CD4-positive, alpha-beta T cell (primary cell): ENCODE data around the gene APLP2. TPM values are rescaled to one million over a fixed set of nuclear protein-coding genes. Genes with fewer than 3 reads are reported as not detected.
A peak's percentile ranks its signal among the peaks of the same experiment; 100 is the strongest.

Experiments
- ATAC-seq: fragments of 200-7000 bp; cut with Tn5 transposase; one replicate; pipeline ENCODE4 v1.10.0; 2022; ENCODE audit warnings: mild to moderate bottlenecking; ENCODE audit not compliant: poor library complexity
- CTCF ChIA-PET: fragments of 350-600 bp; sonication (Branson Sonifier 250); formaldehyde crosslinking; loops from one replicate; lab custom pipeline; 2021; ENCODE audit warnings: antibody characterized with exemption, inconsistent platforms; lab: Charles Lee
- POLR2A ChIA-PET: fragments of 350-600 bp; sonication (Branson Sonifier 250); formaldehyde crosslinking; loops from one replicate; lab custom pipeline; 2021; ENCODE audit warnings: antibody characterized with exemption, inconsistent platforms; lab: Charles Lee
- DNase-seq, 14 experiments: peaks; one replicate each; pipeline ENCODE4 v3.0.0-alpha.2; 2013 to 2020; ENCODE audit warnings: mixed read lengths in 2 of 14
- H3K27ac ChIP-seq, 2 donors: one replicate each; pipeline versions ENCODE4 v1.5.1 to v1.7.0; 2013; ENCODE audit warnings: low read length in 2 of 2, low read depth in 1 of 2, mild to moderate bottlenecking in 1 of 2
- H3K27me3 ChIP-seq, 2 experiments: 1 replicate in 1 of 2; 2 replicates in 1 of 2; pipeline versions ENCODE4 v1.6.1 to v1.7.0; 2013; ENCODE audit warnings: low read length in 2 of 2, control low read depth in 1 of 2, mild to moderate bottlenecking in 1 of 2, moderate library complexity in 1 of 2; ENCODE audit not compliant: insufficient read depth in 2 of 2, control insufficient read depth in 1 of 2
- H3K36me3 ChIP-seq: one replicate; pipeline ENCODE4 v1.6.1; 2013; ENCODE audit warnings: low read length, control low read depth; ENCODE audit not compliant: insufficient read depth
- H3K4me1 ChIP-seq: one replicate; pipeline ENCODE4 v1.6.1; 2013; ENCODE audit warnings: low read length, control low read depth; ENCODE audit not compliant: insufficient read depth
- H3K4me3 ChIP-seq: one replicate; pipeline ENCODE4 v1.5.1; 2013; ENCODE audit warnings: mild to moderate bottlenecking, low read length, moderate library complexity
- H3K9me3 ChIP-seq, 2 experiments: 1 replicate in 1 of 2; 2 replicates in 1 of 2; pipeline versions ENCODE4 v1.6.1 to v1.7.0; 2013; ENCODE audit warnings: low read length in 2 of 2, mild to moderate bottlenecking in 2 of 2, control low read depth in 1 of 2, moderate library complexity in 1 of 2; ENCODE audit not compliant: control insufficient read depth in 1 of 2, insufficient read depth in 1 of 2
- H3K27ac Mint-ChIP-seq: one replicate; pipeline ENCODE4 v1.8.0; 2020; ENCODE audit warnings: mixed read lengths
- H3K27me3 Mint-ChIP-seq: one replicate; pipeline ENCODE4 v1.8.0; 2021; ENCODE audit warnings: mixed read lengths
- H3K36me3 Mint-ChIP-seq: one replicate; pipeline ENCODE4 v1.8.0; 2021; ENCODE audit warnings: low read depth, mixed read lengths
- H3K4me1 Mint-ChIP-seq: one replicate; pipeline ENCODE4 v1.8.0; 2021; ENCODE audit warnings: low read depth, mixed read lengths
- H3K4me3 Mint-ChIP-seq: one replicate; pipeline ENCODE4 v1.8.0; 2020; ENCODE audit warnings: mild to moderate bottlenecking, mixed read lengths
- H3K9me3 Mint-ChIP-seq: one replicate; pipeline ENCODE4 v1.8.0; 2020; ENCODE audit warnings: mixed read lengths
- intact Hi-C, 2 experiments: fragments of 100-400 bp; cut with DNase I in 1 of 2; cut with micrococcal nuclease in 1 of 2; formaldehyde crosslinking; loops; one replicate each; pipeline versions ENCODE4 v1.15.1 to v1.9.0; 2023 to 2025; cut with DNase I, micrococcal nuclease
- total RNA-seq, 174 experiments: library from RNA in 2 of 174; stranded (reverse) in 2 of 174; gene quantifications; one replicate each; pipeline ENCODE4 v1.2.3 and lab custom pipeline; 2021 to 2026
- TF ChIP-seq, protein P1 (sequence below): fragments of 200-600 bp; IDR thresholded peaks from one replicate; pipeline ENCODE4 v1.8.0; 2022; ENCODE audit warnings: antibody characterized with exemption, mild to moderate bottlenecking

Gene APLP2
- total RNA-seq, 2 experiments from 2014 or later: 28.8 to 29.5 TPM

DNA sequence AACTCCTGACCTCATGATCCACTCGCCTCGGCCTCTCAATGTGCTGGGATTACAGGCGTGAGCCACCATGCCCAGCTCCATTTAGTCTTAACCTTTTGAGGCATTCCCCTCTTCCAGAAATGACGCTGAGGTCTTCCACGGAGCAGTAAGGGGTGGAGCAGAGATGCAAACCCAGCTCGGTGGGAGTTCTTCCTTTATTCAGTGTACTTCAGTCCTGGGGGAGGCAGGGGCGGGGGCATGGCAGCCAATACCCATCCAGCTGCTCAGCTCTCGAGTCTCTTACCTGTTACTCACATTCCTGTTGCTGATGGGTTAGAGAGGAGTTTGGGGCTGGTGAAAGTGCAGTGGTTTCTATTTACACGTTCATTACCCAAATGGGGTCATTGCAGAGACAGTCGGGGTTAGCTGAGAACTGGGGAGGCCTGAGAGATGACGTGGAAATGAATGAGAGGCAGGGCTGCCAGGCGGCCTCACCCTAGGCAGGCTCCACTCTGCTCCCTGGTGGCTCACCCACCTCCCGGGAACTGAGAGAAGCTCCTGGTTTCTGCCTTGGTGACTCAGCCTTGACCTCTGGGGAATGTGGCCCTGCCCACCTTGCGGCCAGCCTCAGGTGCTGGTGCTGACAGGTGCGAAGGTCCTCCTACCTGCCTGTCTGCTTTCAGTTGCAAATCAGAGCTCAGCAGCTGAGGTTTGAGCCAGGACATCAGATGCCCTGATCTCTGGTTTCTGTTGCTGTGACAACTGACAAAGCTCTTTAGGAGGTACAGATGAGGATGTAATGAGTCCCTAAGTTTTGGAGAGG is 76.5 kb downstream of the APLP2 start:
- Mint-ChIP-seq H3K27ac (peak overlapping the region; percentile 27), H3K4me3 (no peak overlapping the region), H3K4me1 (peaks cover 25% of the 10 kb centered on the region), H3K9me3 (no peaks in the 10 kb centered on the region), H3K36me3 (peaks cover 29% of the 10 kb centered on the region), H3K27me3 (no peaks in the 10 kb centered on the region)
- DNase-seq (peak in 3 of 14 experiments; percentile 5 to 48 (median 30)), ATAC-seq (peak; percentile 21)
- Histone ChIP-seq H3K27ac (peak overlapping the region in 1 of 2 donors; percentile 44), H3K27me3 (peaks cover 0 to 2% of the 10 kb centered on the region in 2 experiments), H3K4me3 (no peak overlapping the region), H3K4me1 (peaks cover 16% of the 10 kb centered on the region), H3K9me3 (no peaks in the 10 kb centered on the region), H3K36me3 (peaks cover 15% of the 10 kb centered on the region)
- ChIA-PET POLR2A (interaction anchor here (0.5 to 0.9 kb wide), 2 partner anchors 222 to 943 kb away, joined by 4 read pairs; no protein-coding TSS in a partner anchor), CTCF (interaction anchor here (0.7 to 1.8 kb wide), 2 partner anchors 12 to 154 kb away, joined by 3 to 4 read pairs; no protein-coding TSS in a partner anchor)
- intact Hi-C loops: no loop called here
- TF ChIP-seq, protein P1, sequence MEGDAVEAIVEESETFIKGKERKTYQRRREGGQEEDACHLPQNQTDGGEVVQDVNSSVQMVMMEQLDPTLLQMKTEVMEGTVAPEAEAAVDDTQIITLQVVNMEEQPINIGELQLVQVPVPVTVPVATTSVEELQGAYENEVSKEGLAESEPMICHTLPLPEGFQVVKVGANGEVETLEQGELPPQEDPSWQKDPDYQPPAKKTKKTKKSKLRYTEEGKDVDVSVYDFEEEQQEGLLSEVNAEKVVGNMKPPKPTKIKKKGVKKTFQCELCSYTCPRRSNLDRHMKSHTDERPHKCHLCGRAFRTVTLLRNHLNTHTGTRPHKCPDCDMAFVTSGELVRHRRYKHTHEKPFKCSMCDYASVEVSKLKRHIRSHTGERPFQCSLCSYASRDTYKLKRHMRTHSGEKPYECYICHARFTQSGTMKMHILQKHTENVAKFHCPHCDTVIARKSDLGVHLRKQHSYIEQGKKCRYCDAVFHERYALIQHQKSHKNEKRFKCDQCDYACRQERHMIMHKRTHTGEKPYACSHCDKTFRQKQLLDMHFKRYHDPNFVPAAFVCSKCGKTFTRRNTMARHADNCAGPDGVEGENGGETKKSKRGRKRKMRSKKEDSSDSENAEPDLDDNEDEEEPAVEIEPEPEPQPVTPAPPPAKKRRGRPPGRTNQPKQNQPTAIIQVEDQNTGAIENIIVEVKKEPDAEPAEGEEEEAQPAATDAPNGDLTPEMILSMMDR: no peak

DNA sequence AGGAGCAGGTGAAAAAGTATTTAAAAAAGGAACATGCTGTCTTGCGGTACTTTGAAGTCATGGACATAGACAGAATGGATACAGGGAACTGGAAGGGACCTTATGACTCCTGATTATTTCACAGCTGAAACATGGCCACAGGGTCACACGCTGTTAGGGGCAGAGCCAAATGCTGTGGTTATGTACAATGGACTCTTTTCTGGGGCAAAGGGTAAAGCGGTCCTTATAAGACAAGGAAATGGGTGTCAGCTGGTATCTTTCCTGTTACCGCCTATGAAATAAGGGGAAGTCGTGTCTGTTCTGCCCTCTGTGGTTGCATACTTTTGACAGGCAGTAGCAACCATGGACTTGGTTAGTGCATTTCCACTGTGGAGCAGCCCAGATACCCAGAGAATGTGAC is 77.1 kb downstream of the APLP2 start:
- H3K36me3 ChIP-seq: peaks cover 12% of the 10 kb centered on the region
- H3K4me3 ChIP-seq: no peak overlapping the region
- ChIA-PET POLR2A (interaction anchor here (0.9 kb wide), 1 partner anchor 223 kb away, joined by 4 read pairs; no protein-coding TSS in a partner anchor), CTCF (interaction anchor here (0.7 to 1.8 kb wide), 2 partner anchors 11 to 155 kb away, joined by 3 to 4 read pairs; no protein-coding TSS in a partner anchor)
- no peak overlapping the region for H3K4me3 Mint-ChIP-seq
- peaks cover 23% of the 10 kb centered on the region for H3K36me3 Mint-ChIP-seq
- peaks cover 16% of the 10 kb centered on the region for H3K4me1 ChIP-seq
- H3K9me3 ChIP-seq: no peaks in the 10 kb centered on the region
- no peak overlapping the region for H3K27ac Mint-ChIP-seq
- TF ChIP-seq, protein P1: no peak
- H3K27me3 Mint-ChIP-seq: no peaks in the 10 kb centered on the region
- H3K27me3 ChIP-seq: peaks cover 0 to 2% of the 10 kb centered on the region in 2 experiments
- H3K27ac ChIP-seq: peak overlapping the region in 1 of 2 donors; percentile 44
- DNase-seq (peak in 4 of 14 experiments; percentile 4 to 70 (median 64)), ATAC-seq (peak; percentile 75)
- intact Hi-C loops: no loop called here
- H3K4me1 Mint-ChIP-seq: peaks cover 25% of the 10 kb centered on the region
- no peaks in the 10 kb centered on the region for H3K9me3 Mint-ChIP-seq

DNA sequence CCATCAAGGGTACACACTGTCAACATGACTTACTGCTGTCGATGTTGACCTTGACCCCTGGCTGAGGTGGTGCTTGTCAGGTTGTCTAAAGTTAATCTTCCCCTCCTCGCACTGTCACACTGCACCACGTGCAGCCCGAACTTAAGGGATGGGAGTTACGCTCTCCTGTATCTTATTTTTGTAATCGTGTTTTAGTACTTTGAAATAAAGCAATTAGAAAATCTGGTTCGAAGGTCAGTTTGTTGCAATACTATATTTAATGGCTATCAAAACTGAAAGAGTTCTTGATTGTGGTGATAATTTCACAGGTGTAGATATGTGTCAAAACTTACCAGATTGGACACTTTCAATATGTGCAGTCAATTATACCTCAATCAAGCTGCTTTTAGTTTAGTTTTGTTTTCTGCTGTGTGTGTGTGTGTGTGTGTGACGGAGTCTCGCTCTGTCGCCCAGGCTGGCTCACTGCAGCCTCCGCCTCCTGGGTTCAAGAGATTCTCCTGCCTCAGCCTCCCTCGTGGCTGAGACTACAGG is 79.2 kb downstream of the APLP2 start:
- H3K27ac Mint-ChIP-seq: no peak overlapping the region
- Histone ChIP-seq H3K36me3 (peaks cover 4% of the 10 kb centered on the region), H3K27me3 (peaks cover 0 to 2% of the 10 kb centered on the region in 2 experiments), H3K9me3 (no peaks in the 10 kb centered on the region), H3K4me1 (peaks cover 16% of the 10 kb centered on the region), H3K27ac (no peak overlapping the region), H3K4me3 (no peak overlapping the region)
- peaks cover 25% of the 10 kb centered on the region for H3K4me1 Mint-ChIP-seq
- POLR2A ChIA-PET: no interaction called here
- H3K4me3 Mint-ChIP-seq: no peak overlapping the region
- no peaks in the 10 kb centered on the region for H3K9me3 Mint-ChIP-seq
- no peak for ATAC-seq
- intact Hi-C loops: no loop called here
- TF ChIP-seq, protein P1: no peak
- H3K36me3 Mint-ChIP-seq: peaks cover 9% of the 10 kb centered on the region
- CTCF ChIA-PET: no interaction called here
- DNase-seq: no peak
- H3K27me3 Mint-ChIP-seq: no peaks in the 10 kb centered on the region
